Stimulated activated naive CD4-positive, alpha-beta T cell treated with Interleukin-2 at 50 U/mL for 16 hours (primary cell): ENCODE results near the gene CATSPERZ.

Experiments used
- DNase-seq: peaks from one replicate; lab custom pipeline; 2025; lab: John Stamatoyannopoulos, UW

CATSPERZ gene

DNA sequence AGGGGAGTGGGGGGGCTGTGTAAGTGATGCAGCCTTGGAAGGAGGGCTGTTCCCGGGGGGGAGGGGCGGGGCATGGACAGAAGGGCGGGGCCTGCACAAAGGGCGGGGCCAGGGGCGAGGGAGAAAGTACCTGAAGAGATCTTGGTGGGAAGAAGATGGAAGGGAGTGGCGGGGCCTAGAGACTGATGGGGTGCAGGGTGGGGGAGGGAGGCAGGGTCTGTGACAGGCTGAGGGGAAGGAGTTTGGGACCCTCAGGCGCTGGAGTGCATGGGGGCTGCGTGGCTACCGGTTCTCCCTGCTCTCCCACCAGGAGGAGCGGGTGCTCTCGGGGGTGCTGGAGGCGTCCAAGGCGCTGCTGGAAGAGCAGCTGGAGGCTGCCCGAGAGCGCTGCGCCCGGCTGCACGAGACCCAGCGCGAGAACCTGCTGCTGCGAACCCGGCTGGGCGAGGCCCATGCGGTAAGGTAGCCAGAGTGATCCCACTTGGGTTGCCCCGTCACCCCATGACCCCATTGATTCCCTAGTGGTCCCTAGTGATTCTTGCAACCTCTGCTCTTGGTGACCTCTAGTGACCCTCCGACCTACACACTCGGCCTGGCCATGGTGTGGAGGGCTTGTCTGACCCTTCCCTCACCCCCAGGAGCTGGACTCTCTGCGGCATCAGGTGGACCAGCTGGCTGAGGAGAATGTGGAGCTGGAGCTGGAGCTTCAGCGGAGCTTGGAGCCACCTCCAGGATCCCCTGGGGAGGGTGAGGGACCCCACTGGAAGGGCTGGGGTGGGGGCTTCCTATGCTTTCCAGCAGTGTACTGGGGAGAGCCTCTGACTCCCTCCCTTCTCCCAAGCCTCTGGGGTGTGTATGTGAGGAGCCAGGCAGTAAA, 42.9 kb downstream of the CATSPERZ start:
- DNase-seq = no peak

GRCh38 chr11:64343767-64344559, 43.8 kb downstream of the CATSPERZ start:
- no peak for DNase-seq

GRCh38 chr11:64344787-64345186, 44.6 kb downstream of the CATSPERZ start:
- DNase-seq = no peak

DNA sequence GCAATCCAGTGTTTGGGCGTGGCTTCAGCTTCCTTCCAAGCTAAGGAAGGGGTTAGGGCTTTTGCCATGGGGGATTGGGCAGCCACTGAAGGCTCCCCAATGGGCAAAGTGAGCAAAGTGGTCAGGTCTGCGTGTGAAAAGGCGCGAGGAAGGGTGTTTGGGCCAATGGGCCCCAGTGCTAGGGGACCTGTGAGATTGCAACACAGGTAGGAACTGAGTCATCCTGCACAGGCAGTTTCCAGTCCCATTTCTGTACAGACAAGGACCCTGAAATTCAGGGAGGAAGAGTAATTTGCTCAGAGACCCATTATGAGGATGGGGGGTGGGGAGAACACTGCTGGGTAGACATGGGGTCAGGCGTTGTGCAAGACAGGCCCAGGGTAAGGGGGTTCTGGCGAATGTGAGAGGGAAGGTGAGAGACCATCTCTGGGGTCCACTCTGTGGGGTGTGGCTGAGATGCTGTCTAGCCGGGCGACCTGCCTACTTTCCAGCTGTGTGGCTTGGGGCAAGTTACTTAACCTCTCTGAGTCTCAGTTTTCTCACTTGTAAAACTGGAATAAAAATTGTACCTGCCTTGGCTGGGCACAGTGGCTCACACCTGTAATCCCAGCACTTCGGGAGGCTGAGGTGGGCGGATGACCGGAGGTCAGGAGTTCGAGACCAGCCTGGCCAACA, 47.2 kb downstream of the CATSPERZ start:
- no peak for DNase-seq

- DNase-seq = no peak
Observed at GRCh38 chr11:64348383-64349024, 48.3 kb downstream of the CATSPERZ start.

DNA sequence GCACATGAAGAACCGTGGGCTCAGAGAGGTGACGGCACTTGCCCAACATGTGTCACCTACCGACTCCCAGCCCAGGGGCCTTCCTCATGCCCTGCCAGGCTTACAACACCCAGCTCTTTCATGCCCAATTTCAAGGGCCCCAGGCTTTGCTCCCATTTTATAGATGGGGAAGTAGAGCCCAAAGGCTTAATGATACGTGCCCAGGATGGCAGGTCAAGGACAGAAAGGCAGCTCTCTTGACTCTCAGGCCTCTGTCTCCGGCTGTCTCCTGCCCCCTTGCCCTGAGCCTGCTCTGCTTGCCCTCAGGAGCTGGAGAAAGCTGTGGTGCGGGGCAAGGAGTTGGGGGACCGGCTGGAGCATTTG, 48.8 kb downstream of the CATSPERZ start:
- no peak for DNase-seq

DNA sequence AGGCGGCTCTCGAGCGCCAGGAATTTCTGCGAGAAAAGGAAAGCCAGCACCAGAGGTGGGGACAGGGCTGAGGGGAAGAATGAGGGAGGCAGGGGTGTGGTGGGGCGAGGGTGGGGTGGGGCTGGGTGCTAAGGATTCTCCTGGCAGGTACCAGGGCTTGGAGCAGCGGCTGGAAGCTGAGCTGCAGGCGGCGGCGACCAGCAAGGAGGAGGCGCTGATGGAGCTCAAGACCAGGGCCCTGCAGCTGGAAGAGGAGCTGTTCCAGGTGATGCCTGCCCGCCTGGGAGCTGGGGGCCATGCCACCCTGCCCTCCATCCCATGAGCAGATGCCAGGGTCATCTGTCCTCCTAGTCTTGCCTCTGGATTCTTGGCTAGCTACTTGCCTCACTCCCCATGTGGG, 49.2 kb downstream of the CATSPERZ start:
- DNase-seq = no peak

GRCh38 chr11:64351136-64351631, 51.0 kb downstream of the CATSPERZ start:
- no peak for DNase-seq

GRCh38 chr11:64352099-64352994, 52.2 kb downstream of the CATSPERZ start:
- no peak for DNase-seq

GRCh38 chr11:64352995-64353714, 53.0 kb downstream of the CATSPERZ start:
- no peak for DNase-seq

DNA sequence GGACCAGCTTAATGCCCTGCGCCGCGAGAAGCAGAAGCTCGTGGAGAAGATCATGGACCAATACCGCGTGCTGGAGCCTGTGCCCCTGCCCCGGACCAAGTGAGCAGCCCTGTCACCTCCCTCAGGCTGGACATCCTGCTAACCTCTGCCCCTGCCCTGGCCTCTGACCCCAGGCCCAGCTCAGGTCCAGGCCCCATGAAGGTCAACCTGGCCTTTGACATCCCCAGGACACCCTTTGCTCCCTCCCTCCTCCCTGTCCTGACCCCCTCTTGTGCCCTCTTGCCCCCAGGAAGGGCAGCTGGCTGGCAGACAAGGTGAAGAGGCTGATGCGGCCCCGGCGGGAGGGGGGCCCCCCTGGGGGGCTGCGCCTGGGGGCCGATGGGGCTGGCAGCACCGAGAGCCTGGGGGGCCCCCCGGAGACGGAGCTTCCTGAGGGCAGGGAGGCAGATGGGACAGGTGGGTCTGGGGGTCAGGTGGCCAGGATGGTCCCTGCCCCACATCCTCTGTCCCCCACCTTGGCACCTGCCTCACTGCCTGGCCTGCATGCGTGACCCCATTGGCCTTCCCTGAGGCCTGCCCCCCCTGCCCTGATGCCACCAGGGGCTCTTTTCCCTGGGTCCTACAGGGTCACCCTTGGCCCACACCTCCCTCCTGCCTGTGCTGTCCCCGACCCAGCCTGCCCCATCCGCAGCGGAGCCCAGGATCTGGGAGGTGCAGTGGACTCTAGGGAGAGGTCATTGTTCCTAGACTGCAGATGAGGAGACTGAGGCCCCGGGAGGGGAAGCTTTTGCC, 53.8 kb downstream of the CATSPERZ start:
- DNase-seq = no peak
